SW 1271 (cell line): Measurements from ENCODE around the gene LILRB2.
"Not testable (repeated sequence)": the region's sequence is repeated elsewhere in the genome, so short reads cannot be mapped to it uniquely, and the experiment has no call there.

Experiments used
- DNase-seq, 2 experiments: peaks; one replicate each; lab custom pipeline; 2025; lab: John Stamatoyannopoulos, UW

Gene LILRB2

GRCh38 chr19:54240372-54241336 is 40.3 kb downstream of the LILRB2 start:
- not testable (repeated sequence) for DNase-seq

GRCh38 chr19:54239491-54240371 is 41.2 kb downstream of the LILRB2 start:
- not testable (repeated sequence) for DNase-seq

GRCh38 chr19:54233941-54234340 is 47.0 kb downstream of the LILRB2 start:
- DNase-seq: no peak

GRCh38 chr19:54231077-54231931 is 49.6 kb downstream of the LILRB2 start:
- peak; percentile 29 to 31 for DNase-seq

- DNase-seq: no peak
Observed at GRCh38 chr19:54230031-54230430, 50.9 kb downstream of the LILRB2 start.

- no peak for DNase-seq
Observed at GRCh38 chr19:54229146-54229545, 51.8 kb downstream of the LILRB2 start.

- not testable (repeated sequence) for DNase-seq
Observed at GRCh38 chr19:54224619-54225018, 56.3 kb downstream of the LILRB2 start.

GRCh38 chr19:54223937-54224281 is 57.0 kb downstream of the LILRB2 start:
- not testable (repeated sequence) for DNase-seq
